Hepatocyte (in vitro differentiated cells): ENCODE measurements around the gene KIRREL3. TPM values are rescaled to one million over a fixed set of nuclear protein-coding genes. Genes with fewer than 3 reads are reported as not detected.

Source experiments
- DNase-seq: peaks from one replicate; pipeline ENCODE4 v3.0.0-alpha.2; 2016; ENCODE audit warnings: low spot score
- H2AFZ ChIP-seq: fragments of 200-600 bp; sonication (generic); 2 replicates; pipeline ENCODE4 v1.6.0; 2016; ENCODE audit warnings: antibody characterized with exemption, mild to moderate bottlenecking
- H3K27ac ChIP-seq: fragments of 200-600 bp; sonication (generic); 2 replicates; pipeline ENCODE4 v1.5.1; 2016; ENCODE audit warnings: mild to moderate bottlenecking
- H3K27me3 ChIP-seq: fragments of 200-600 bp; sonication (generic); 2 replicates; pipeline ENCODE4 v1.6.1; 2016
- H3K36me3 ChIP-seq: fragments of 200-600 bp; sonication (generic); replicated peaks from 2 replicates; pipeline ENCODE4 v1.5.1; 2016; ENCODE audit warnings: low read depth; ENCODE audit not compliant: insufficient read depth
- H3K4me1 ChIP-seq: fragments of 200-600 bp; sonication (generic); 2 replicates; pipeline ENCODE4 v1.5.1; 2016; ENCODE audit warnings: mild to moderate bottlenecking, moderate library complexity; ENCODE audit not compliant: insufficient read depth
- H3K4me2 ChIP-seq: fragments of 200-600 bp; sonication (generic); 2 replicates; pipeline ENCODE4 v1.6.0; 2016
- H3K4me3 ChIP-seq: fragments of 200-600 bp; sonication (generic); 2 replicates; pipeline ENCODE4 v1.5.1; 2016; ENCODE audit warnings: mild to moderate bottlenecking
- H3K79me2 ChIP-seq: fragments of 200-600 bp; sonication (generic); 2 replicates; pipeline ENCODE4 v1.6.0; 2017; ENCODE audit warnings: mild to moderate bottlenecking
- H3K9me2 ChIP-seq: fragments of 200-600 bp; sonication (generic); replicated peaks from 2 replicates; pipeline ENCODE4 v1.6.0; 2017; ENCODE audit warnings: mild to moderate bottlenecking; ENCODE audit not compliant: insufficient read depth
- H3K9me3 ChIP-seq: fragments of 200-600 bp; sonication (generic); 2 replicates; pipeline ENCODE4 v1.5.1; 2016; ENCODE audit warnings: low read depth, mild to moderate bottlenecking
- H4K20me1 ChIP-seq: fragments of 200-600 bp; sonication (generic); 2 replicates; pipeline ENCODE4 v1.6.0; 2016; ENCODE audit warnings: mild to moderate bottlenecking; ENCODE audit not compliant: insufficient read depth, poor library complexity, severe bottlenecking
- EZH2 ChIP-seq: fragments of 200-600 bp; sonication (generic); IDR thresholded peaks from 2 replicates; pipeline ENCODE4 v1.6.1; 2016; ENCODE audit warnings: antibody characterized with exemption, mild to moderate bottlenecking, borderline replicate concordance
- EZH2phosphoT487 ChIP-seq: fragments of 200-600 bp; sonication (generic); IDR thresholded peaks from one replicate; pipeline ENCODE4 v1.6.1; 2018; ENCODE audit warnings: antibody characterized with exemption, mild to moderate bottlenecking, low read depth, moderate library complexity; ENCODE audit not compliant: unreplicated experiment, severe bottlenecking
- WGBS: methylation state at CpG from one replicate; pipeline ENCODE4 v1.1.6; 2016; ENCODE audit warnings: low lambda C conversion rate; ENCODE audit errors: missing lambda C conversion rate; 5-methylcytosine and 5-hydroxymethylcytosine counted together
- polyA plus RNA-seq: library from polyadenylated mRNA; unstranded; fragments of >200 nt; fragmentation: Nextera tagmentation; extraction: Ambion mirVana; gene quantifications from 2 replicates; pipeline ENCODE4 v1.2.1, GENCODE V29; 2016
- total RNA-seq: library from RNA; depleted of rRNA; stranded (reverse); fragments of >200 nt; gene quantifications from 2 replicates; pipeline ENCODE4 v1.2.3, GENCODE V29; 2014
- TF ChIP-seq, protein P1 (sequence below): fragments of 200-600 bp; sonication (generic); IDR thresholded peaks from 2 replicates; pipeline ENCODE4 v1.5.1; 2016; ENCODE audit warnings: antibody characterized with exemption, mild to moderate bottlenecking; ENCODE audit not compliant: poor library complexity

Gene KIRREL3
- total and polyA plus RNA-seq, 2 experiments from 2014 or later, result 0.33 to 0.86 TPM

DNA sequence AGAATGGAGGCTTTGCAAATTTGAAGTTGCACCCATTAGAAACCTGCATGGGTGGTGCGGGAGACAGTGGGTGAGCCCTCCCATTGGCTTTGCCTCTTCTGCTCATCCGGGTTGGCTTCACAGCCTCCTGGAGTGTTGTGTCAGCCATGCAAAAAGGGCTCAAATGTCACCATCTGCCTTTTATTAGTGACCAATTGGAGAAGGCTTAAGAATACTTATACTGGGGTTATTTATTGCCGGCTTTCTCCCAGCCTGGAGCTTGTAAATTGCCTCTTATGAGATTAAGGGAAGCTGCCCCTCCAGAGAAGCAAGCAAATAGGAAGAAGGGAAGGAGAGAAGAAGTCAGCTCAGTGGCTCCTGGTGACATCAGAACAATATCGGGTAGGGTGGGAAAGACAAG, 462.5 kb downstream of the KIRREL3 start:
- no peak overlapping the region for H3K27ac ChIP-seq
- H3K27me3 ChIP-seq, result peaks cover 21% of the 10 kb centered on the region
- no peaks in the 10 kb centered on the region for H3K4me1 ChIP-seq
- no peak for DNase-seq
- no peaks in the 10 kb centered on the region for H3K9me3 ChIP-seq
- no peak overlapping the region for H3K4me2 ChIP-seq
- H4K20me1 ChIP-seq, result no peaks in the 10 kb centered on the region
- no peak overlapping the region for H3K4me3 ChIP-seq
- H2AFZ ChIP-seq, result no peak overlapping the region
- H3K36me3 ChIP-seq, result no peaks in the 10 kb centered on the region
- H3K9me2 ChIP-seq, result no peaks in the 10 kb centered on the region
- WGBS, result 45% methylated on average over 4 of the region's 4 CpGs
- TF ChIP-seq, protein P1, sequence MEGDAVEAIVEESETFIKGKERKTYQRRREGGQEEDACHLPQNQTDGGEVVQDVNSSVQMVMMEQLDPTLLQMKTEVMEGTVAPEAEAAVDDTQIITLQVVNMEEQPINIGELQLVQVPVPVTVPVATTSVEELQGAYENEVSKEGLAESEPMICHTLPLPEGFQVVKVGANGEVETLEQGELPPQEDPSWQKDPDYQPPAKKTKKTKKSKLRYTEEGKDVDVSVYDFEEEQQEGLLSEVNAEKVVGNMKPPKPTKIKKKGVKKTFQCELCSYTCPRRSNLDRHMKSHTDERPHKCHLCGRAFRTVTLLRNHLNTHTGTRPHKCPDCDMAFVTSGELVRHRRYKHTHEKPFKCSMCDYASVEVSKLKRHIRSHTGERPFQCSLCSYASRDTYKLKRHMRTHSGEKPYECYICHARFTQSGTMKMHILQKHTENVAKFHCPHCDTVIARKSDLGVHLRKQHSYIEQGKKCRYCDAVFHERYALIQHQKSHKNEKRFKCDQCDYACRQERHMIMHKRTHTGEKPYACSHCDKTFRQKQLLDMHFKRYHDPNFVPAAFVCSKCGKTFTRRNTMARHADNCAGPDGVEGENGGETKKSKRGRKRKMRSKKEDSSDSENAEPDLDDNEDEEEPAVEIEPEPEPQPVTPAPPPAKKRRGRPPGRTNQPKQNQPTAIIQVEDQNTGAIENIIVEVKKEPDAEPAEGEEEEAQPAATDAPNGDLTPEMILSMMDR, result no peak
- TF ChIP-seq EZH2phosphoT487 (no peak), EZH2 (no peak)
- H3K79me2 ChIP-seq, result no peaks in the 10 kb centered on the region

DNA sequence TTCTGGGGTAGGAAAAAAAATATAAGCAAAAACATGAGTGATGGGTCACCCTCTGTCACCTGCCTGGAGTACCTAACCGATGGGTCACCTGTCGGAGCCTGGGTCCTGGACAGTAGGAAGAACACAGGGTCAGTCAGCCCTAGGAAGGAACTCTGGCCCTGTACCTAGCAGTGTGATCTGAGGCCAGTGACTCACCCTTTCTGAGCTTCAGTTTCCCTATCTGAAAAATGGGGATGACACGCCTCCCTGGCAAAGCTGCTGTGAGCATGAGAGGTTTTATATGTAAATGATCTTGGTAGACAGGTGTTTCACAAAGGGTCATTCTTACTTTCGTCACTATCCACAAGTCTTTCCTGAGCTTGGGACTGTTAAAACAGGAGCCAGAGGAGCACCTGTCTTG, 463.1 kb downstream of the KIRREL3 start:
- 84% methylated on average over 4 of the region's 4 CpGs for WGBS

DNA sequence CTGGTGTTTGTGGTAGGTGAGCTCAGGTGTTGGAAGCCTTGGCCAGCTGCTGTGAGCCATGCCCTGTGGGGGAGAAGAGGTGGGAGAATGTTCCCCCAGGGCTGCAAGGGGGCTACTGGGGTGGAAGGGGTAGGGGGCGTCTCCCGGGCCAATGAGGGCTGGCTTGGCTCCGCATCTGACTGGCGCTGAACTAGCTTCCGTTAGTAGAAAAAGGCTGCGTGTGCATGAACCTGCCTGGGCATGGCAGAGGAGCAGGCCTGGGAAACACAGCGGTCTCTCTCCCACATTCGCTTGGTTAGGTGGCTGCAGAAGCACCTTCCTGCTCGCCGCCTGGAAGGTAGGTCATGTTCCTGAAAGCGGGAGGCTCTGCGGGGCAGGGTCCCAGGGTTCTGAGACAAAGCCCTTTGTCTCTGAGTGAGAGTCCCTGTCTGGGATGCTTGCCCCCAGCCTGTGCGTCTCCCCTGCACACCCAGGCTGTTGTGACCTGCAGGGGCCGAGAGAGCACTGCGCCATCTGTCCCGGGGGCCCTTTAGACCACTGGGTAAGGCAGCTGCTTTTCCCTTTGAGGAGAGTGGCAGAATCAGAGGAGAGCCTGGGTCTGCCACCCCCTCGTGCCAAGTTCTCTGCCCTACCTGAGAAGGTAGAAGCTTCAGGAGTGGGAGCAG, 466.3 kb downstream of the KIRREL3 start:
- TF ChIP-seq EZH2 (no peak), EZH2phosphoT487 (no peak)
- TF ChIP-seq, protein P1, result no peak
- Histone ChIP-seq H3K9me3 (no peaks in the 10 kb centered on the region), H3K4me2 (no peak overlapping the region), H3K9me2 (no peaks in the 10 kb centered on the region), H3K27me3 (peaks cover 19% of the 10 kb centered on the region), H3K27ac (no peak overlapping the region), H3K79me2 (no peaks in the 10 kb centered on the region), H3K4me1 (no peaks in the 10 kb centered on the region), H4K20me1 (no peaks in the 10 kb centered on the region), H3K4me3 (no peak overlapping the region), H3K36me3 (no peaks in the 10 kb centered on the region), H2AFZ (no peak overlapping the region)
- no peak for DNase-seq
- WGBS, result 88% methylated on average over 17 of the region's 17 CpGs

More for the DNA sequence above, 463.1 kb downstream of the KIRREL3 start:
- Histone ChIP-seq H3K36me3 (no peaks in the 10 kb centered on the region), H3K4me2 (no peak overlapping the region), H2AFZ (no peak overlapping the region), H3K79me2 (no peaks in the 10 kb centered on the region), H4K20me1 (no peaks in the 10 kb centered on the region), H3K9me2 (no peaks in the 10 kb centered on the region), H3K4me3 (no peak overlapping the region), H3K27me3 (peaks cover 21% of the 10 kb centered on the region), H3K9me3 (no peaks in the 10 kb centered on the region), H3K4me1 (no peaks in the 10 kb centered on the region), H3K27ac (no peak overlapping the region)
- TF ChIP-seq EZH2, result no peak
- TF ChIP-seq, protein P1, result no peak
- TF ChIP-seq EZH2phosphoT487, result no peak
- DNase-seq, result no peak
